NK-92 treated with Interleukin-12 subunit alpha and Interleukin-12 subunit beta, amount 100 ng/mL, for 24 hours (cell line): ENCODE measurements around the gene RASGEF1C.
"Not testable (repeated sequence)": the region's sequence is repeated elsewhere in the genome, so short reads cannot be mapped to it uniquely, and the experiment has no call there.

ENCODE experiments used
- DNase-seq: peaks from one replicate; lab custom pipeline; 2025; lab: John Stamatoyannopoulos, UW

The RASGEF1C gene

DNA sequence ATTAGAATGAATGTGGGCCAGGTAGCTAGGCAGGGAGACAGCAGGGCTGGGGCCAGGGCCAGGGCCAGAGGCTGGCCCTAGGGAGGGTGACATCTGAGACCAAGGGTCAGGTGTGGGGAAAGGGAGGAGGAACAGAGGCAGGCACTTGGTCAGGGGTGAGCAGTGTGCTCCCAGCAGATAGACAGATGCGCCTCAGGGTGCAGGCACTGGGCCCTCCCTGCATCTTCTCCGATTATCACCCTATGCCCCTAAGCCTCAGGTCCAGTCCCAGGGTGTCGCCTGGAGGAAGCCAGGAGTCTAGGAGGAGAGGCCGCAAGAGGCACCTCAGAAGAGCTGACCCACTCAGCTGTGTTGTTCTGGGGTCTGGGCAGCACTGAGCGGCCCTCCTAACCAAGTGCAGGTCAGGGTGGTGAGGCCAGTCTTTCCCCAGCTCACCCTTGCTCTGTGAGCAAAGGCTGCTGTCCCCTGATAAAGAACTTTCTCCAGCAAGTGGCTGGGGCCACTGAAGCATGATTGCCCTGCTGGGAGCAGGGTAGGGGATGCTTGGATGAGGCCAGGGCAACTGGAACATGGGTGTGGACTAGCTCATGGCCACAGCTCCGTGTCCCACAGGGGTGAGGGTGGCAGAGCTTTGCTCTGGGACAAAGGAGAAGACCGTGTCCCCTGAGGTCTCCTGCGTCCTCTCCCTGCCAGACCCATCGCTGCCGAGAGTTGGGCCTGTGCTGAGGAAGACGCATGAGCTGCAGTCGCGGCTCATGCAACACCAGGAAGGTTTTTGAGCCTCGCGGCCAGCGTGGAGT, 2.1 kb upstream of the RASGEF1C start:
- no peak for DNase-seq

DNA sequence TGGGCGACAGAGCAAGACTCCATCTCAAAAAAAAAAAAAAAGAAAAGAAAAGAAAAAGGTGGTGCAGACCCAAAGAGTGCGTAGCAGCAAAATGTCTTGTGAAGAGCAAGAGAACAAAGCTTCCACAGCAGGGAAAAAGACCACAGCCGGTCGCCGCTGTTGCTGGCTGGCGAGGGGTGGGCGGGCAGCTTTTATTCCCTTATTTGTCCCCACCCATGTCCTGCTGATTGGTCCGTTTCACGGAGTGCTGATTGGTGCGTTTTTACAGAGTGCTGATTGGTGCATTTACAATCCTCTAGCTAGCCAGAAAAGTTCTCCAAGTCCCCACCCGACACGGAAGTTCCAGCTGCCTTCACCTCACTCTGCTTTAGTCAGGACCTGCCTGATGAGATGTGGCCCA, 1.1 kb upstream of the RASGEF1C start:
- not testable (repeated sequence) for DNase-seq

DNA sequence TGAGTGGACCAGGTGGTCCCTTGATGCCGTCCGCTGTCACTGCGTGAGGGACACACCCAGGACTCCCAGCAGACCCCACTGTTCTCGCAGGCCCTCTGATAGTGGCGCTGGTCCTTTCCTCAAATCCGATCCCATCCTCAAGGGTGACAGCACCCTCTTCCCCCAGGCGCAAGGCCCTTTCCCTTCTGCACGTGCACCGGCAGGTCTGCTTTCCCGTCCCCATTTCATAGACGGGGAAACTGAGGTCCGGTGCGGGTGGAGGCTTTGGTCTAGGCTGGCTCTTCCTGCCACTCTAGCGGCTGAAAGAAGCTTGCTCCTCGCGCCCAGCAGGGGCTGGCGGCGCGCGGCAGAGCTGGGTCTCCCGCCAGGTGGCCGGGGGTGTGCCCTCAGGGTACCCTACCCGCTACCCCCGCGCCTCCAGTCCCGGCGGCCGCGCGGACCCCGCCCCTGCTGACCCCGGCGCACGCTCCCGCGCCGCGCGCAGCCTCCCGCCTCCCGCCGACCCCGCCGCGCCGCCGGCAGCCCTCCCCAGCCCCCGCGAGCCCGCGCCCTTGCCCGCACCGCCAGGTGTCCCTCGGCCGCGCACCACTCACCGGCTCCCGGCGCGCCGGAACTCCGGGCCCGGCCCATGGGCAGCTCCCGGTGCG, 453 bp downstream of the RASGEF1C start:
- DNase-seq = no peak

DNA sequence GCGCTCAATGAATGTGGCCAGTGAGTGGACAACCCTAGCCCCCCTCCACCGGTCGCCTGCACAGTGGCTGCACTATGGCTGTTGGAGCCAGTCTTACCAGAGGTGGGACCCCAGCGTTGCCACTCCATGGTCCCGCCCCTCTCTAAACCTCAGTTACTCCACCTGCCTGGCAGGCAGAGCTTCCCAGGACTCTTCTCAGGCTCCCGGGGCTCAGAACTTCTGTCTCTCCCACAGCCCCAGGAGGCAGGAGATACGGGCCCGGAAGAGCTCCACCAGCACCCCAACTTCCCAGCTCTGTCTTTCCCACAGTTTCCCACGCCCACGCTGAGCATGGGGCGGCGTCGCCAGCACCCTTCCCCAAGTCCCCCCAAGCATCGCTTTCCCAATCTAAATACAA, 975 bp downstream of the RASGEF1C start:
- no peak for DNase-seq

DNA sequence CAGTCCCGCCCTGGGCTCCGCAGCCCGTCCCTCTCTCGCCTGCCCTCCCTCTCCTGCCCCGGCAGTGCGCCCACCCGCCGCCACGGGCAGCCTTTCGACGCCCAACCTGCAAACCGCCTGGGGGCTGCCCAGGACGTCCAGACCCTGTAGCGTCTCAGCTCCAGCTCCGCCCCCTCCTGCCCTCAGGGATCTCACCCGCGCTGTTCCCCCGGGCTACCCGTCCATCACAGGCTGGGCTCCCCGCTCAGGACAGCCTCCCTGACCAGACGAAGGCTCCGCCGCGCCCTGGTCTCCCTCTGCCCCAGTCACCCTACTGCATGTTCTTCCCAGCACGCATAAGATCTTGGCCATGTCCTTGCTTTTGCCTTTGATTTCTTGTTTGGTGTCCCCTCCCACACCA, 1.4 kb downstream of the RASGEF1C start:
- DNase-seq = no peak

DNA sequence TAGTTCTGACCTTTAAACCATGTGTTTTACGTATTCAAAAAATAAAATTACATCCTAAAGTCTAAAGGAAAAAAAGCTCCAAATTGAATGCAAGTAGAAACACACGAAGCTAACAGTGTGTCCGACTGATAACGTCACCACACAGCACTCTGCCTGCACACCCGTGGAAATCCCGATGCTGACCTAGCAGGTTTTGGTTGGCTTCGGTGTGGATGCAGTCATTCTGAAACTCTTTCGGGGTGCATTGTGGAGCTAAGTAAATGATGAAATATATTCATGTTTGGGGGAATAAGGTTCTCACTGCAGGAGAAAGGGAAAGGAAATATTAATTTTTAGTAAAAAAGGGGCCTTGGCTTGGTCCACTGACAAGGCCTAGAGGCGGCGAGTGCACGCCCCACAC, 2.0 kb downstream of the RASGEF1C start:
- DNase-seq = no peak

DNA sequence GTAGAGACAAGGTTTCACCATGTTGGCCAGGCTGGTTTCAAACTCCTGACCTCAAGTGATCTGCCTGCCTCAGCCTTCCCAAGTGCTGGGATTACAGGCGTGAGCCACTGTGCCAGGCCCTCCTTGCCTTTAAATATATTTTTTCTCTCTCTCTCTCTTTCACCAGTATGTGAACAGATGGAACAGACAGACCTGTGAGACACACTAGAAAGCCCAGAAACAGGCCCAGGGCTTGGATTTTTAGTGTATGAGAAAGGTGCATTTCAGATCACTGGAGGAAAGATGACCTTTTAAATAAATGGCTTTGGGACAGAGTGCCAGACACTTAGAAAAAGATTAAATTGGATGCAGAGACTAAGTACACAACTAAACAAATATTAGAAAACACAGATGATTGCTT, 3.1 kb downstream of the RASGEF1C start:
- DNase-seq = no peak

DNA sequence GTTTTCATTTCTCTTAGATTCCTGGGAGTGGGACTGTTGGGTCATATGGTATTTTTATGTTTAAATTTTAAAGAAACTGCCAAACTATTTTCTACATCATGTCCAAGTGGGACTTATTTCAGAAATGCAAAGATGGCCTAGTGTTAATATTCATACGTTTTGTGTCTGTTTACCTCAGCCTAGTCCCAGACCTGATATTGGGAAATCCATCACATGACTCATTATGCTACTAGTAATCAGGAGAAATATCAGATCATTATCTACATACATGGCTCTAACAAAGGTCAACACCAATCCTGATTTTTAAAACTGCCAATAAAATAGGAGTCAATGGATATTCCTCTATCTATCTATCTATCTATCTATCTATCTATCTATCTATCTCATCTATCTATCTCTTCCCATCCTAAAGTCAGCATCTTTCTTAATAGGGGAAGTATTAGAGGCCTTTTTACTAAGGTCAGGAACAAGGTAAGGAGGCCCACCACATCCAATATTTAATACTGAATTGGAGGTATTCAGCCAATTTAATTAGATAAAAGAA, 4.7 kb downstream of the RASGEF1C start:
- DNase-seq = no peak

DNA sequence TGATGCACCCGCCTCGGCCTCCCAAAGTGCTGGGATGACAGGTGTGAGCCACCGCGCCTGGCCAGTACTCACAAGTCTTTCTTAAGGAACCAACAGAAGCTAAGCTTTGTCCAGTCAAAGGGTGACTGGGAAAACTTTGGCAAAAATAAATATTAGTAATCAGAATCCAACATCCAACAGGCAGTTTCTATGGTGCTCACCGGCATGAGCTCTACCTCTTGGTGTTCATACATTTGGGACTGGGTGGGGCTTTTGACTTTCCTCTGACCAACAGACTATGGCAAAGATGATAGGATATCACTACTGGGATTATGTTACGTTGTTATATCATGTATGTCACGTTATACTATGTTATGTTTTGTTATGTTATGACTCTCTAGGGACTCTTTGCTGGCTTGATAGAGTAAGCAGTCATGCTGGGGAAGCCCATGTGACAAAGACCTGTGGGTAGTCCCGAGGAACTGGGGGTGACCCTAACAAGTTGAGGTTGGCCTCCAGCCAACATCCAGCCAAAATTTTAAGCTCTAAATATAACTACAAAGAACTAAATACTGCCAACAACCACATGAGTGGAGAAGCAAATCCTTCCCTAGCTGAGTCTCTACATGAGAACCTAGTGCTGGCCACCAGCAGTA, 6.0 kb downstream of the RASGEF1C start:
- DNase-seq = no peak

DNA sequence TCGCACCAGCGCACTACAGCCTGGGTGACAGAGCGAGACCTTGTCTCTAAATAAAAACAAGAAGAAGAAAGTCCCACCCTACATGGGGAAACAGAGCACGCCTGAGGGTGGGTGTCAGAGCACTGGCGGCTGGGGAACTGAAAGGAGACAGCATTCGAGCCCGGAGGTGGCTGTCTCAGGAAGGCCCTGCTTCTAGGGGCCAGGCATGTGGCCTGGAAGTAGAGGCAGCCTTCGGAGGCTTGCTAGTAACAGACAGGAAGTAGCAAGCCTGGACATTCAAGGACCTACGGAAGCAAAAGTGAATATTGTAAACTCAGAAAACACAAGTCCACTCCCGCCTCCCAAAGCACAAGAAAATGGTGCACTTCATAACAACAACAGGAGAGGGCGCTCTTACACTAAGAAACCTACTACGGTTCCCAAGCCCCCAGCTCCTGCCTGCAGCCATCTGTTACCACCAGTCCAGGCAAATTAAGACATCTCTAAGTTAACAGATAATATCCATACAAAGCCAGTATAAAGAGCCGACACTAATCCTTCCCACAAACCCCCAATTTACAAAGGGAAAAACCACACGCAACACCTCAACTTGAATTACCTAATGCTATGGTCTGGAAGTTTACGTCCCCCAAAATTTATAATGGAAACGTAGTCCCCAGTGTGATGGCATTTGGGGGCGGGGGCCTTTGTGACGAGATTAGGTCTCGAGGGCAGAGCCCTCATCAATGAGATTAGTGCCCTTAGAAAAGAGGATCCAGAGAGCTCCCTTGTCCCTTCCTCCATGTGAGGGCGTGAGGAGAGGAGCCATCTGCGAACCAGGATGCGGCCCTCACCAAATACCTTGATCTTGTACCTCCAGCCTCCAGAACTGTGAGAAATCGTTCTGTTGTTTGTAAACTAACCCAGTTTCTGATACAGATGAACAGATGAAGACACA, 7.7 kb downstream of the RASGEF1C start:
- peak; percentile 9 for DNase-seq

DNA sequence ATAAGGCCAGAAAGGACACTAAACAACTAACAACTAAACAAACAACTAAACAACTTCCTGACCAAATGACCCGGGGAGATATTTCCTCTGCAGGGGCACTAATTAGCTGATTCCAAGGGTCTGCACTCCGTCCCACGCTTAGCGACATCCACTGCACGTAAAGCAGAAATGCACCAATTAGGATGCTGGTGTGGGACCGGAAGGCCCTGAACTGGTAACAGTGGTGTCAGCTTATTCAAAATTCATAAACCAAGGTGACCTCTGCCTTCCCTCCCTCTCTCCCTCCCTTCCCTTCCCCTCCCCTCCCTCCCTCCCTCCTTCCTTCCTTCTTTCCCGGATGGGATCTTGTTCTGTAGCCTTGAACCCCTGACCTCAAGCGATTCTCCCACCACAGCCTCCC, 9.6 kb downstream of the RASGEF1C start:
- DNase-seq = no peak

DNA sequence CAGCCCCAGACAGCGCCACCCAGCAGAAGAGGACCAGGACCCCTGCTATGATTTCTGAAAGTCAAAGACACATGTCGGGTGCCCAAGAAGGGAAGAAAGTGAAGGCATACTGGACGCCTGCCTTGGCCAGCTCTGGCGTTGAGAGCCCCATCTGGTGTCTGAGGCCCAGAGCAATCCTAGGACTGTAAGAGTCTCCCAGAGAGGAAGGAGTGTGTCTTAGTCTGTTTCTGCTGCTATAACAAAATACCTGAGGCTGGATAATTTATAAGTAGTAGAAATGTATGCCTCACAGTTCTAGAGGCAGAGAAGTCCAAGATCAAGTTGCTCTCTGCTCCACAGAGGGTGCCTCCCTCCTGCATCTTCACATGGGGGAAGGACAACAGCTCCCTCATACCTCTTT, 10.8 kb downstream of the RASGEF1C start:
- DNase-seq = no peak

DNA sequence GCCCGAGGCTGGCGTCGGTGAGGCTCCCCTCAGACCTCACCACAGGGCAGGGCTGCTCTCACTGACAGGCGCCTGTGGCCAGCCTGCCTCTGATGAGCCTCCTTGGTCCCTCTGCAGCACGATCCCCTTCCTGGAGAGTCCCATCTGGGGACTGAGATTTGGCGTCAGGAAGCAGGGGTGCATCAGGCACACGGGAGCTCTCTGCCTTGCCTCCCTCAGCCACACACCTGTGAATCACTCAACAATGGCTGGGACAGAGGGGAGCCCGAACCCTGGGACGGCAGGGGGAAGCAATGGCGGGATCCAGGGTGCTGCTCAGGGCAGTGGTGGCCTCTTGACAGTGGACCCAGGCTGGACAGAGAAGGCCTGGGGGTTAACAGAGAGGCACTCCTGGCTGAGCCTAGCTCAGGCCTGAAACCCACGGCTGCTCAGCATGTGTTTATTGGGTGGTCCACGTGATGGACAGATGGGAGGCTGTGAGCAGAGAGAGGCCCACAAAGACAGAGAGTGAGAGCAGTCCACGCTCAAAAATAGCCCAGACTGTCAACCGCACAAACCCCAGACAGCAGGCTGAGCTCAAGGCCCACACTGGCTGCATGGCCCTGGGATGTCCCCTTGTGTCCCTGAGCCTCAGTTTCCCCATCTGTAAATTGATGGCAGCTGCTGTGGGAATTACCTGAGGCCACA, 11.9 kb downstream of the RASGEF1C start:
- DNase-seq = no peak

DNA sequence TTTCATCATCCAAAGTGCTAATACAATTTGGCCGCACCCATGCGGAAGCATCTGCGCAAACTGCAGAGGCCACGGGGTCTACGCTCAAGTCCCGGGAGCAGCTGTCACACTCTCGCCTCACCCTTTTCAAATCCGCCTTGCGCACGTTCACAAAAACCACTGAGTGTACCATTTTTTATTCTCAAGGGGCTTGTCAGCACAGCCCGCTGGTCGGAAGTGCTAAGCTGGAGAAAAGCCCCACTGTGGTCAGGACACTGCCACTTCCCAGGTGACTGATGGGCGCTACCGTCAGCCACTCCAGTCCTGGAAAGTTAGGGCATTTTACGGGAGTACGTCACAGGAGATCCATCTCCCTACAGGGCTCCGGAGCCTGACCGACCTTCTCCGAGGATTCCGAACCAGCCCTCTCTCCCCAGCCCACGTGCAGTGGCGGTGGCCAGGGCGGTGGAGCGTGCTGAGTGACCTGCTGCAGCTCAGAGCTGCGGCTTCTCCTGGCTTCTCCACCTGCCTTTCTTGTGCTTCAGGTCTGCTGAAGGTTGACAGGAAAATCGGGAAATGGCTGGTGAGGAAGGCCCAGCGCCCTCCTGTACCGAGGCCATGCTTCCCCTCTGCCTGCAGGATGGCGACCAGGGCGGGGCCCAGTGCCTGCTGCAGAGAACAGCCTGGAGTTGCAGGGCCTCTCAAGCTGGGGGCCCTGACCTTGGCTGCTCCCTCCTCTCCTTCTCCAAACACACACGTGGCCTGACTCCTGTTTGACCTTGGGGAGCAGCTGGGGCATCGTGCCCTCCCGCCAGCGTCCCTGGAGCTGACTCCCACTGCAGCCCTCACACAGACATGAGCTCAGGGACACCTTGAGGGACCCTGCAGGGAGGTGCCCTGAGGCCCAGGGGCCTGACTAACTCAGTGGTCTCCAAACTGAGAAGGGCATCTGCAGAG, 14.3 kb downstream of the RASGEF1C start:
- no peak for DNase-seq

DNA sequence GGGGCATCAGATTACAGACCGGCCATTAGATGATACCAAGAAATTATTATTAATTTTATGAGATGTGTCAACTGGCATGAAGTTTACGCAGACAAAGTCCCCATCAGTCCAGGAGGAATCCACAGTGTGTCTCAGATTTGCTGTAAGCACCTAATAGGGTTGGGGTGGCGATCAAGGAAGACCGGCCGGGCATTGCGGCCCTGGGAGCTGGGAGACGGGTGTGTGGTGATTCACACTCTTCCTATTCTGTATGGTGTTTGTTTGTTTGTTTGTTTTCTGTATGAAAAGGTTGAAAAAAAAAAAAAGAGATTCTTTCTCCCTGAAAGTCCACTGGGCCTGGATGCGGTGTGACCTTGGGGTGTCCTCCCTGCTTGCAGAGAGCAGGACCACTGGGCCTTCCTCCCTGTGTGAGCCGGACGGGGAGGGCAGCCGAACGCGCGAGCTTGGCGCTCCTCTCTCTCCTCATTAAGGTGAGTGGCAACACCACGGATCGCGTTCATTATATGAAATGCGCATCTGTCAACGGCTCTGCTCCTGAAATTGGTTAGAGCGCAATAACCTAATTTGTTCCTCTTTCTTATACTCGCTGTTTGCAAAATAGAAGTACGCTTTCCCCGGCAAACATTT, 15.1 kb downstream of the RASGEF1C start:
- DNase-seq = no peak

DNA sequence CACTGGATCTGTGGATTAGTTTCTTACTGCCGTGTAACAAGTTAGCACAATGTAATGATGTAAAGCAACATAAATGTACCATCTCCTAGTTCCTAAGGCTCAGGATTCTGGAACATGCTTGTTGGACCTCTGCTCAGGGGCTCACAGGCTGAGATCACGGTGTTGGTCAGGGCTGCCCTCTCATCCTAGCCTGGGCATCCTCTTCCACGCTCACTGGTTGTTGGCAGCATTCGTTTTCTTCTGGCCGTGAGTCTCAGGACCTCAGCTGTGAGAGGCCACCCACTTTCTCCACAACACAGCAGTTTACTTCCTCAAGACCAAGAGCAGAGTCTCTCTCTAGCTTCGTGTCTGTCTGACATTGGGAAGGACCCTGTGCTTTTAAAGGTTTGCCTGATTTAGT, 17.3 kb downstream of the RASGEF1C start:
- DNase-seq = no peak

DNA sequence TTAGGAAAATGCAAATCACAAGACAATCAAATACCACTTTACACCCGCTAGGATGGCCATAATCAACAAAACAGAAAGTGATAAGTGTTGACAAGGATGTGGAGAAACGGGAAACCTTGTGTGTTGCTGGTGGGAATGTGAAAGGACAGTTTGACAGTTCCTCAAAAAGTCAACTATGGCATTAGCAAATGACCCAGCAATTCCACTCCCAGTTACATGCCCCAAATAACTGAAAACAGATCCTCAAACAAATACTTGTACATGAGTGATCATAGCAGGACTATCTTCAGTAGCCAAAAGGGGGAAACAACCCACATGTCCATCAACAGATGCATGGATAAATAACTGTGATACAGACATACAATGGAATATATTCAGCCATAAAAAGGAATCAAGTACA, 21.2 kb downstream of the RASGEF1C start:
- DNase-seq = no peak

DNA sequence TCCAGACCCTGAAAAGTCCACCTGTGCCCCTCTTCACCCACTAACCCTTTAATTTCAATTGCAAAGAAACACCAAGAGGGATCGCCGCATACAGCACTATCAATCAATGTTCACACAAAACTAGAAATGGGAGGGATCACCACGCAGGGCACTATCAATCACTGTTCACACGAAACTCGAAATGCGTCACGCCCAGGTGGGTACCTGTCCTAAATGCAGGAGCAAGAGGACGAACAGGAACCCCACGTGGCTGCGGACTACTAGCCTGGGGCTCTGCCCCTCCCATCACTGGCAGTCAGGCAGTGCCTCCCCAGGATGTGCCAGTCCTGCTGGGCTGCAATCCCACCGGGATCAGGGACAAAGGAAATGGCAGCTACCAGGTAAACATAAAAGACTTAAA, 28.2 kb downstream of the RASGEF1C start:
- DNase-seq = no peak

DNA sequence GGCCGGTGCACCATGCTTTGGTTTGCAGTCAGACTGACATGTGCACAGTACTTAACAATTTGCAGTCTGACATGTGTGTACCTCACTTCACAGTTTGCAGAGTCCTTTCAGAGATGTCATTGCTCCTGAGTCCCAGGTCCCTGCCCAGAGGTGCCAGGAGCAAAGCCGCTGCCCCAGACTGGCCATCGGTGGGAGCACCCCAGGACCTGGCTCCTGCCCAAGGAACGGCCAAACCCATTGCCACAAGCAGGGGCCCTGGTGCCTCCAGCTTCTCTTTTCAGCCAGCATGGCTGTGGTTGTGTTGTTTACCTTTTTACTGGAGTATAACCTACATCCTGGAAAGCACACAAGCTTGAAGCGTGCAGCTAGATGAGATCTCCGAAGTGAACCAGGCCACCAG, 28.6 kb downstream of the RASGEF1C start:
- no peak for DNase-seq
